Fibroblast of skin of left quadriceps (primary cell): ENCODE data around the gene FCHO1.

Experiments
- DNase-seq, 2 experiments: peaks; one replicate each; pipeline ENCODE4 v3.0.0-alpha.2; 2013; ENCODE audit warnings: low read depth in 2 of 2

FCHO1 gene

GRCh38 chr19:17831419-17831888, 80.2 kb downstream of the FCHO1 start:
- no peak for DNase-seq

GRCh38 chr19:17832443-17833208, 81.3 kb downstream of the FCHO1 start:
- DNase-seq: no peak

DNA sequence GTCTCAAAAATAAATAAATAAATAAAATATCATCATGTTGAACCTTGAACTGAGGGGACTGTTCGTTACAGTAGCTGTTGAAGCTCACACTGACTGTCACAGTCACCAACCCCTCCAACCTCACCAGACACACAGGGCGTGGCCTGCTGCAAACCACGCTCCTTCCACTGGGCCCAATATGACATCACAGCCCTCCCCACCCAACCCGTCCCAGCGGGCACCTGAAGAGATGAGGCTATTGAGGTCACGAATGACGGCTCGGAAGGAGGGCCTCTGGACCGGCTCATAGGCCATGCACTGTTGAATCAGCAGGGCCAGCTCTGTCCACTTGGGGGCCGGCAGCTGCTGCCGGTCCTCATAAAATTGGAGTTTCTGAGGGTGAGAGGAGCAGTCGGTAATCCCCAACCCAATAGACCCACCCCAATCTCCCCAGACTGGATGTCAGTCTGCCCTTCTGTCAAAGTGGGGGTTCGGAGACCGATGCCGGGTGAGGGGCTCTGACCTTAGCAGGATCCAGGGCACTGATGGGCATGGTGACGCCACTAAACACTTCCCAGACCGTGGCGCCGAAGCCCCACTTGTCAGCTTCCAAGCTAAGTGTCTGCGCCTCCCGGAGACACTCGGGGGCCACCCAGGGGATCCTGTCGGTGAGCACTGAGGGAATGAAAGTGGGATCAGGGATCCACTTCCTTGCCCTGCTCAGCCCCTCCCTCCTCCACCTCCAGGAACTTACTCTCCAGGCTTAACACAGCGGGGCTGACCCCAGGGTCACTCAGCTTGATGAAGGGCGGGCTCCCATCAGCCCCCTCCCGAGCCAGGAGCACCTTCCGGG, 83.3 kb downstream of the FCHO1 start:
- DNase-seq: no peak

DNA sequence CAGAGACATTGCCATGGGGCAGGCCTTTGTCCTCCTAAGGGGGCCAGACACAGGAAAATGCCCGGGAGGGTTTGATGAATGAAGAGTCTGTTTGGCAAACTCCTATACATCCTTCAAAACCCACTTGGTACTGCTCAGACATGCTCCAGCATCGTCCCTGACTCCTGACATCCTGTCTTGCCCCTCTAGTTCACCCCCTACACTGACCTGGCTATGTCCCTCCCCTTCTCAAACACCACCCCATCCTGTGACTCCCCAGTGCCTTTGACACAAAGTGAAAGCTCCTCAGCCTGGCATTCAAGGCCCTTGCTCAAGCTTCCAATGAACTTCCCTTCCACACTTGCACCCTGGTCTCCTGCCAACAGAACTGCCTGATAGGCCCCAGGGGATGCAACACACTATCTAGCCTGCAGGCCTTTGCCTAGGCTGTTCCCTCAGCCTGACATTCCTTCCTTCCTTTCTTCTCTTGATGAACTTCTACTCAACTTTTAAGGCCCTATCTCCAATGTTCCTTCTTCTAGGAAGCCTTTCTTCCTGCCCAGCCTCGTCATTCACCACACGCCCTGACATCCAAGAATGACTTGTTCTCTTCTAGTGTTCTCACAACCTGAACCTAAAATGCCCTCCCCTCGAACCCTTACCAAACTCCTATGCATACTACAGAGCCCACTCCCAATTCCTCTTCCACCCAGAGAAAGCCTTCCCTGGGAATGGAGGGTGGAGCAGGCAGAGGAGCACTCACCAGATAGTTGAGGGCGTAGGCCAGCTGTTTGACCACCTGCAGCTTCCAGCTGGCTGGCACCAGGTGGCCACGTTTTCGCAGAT, 84.1 kb downstream of the FCHO1 start:
- no peak for DNase-seq

DNA sequence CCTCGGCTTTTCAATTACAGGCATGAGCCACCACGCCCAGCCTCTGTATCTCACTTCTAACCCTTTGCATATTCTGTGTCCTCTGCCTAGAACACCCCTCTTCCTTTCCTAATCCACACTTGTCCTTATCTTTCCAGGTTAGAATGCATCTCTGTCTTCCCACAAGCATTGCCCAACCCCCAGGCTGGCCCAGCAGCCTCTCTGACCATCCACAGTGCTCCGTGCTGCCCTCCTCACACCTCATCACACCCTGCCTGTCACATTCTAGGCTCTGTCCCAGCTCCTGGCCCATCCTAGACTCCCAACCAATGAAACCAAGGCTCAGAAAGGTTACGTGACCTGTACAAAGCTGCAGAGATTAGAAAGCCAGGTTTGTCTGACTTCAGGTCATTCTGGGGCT, 85.3 kb downstream of the FCHO1 start:
- DNase-seq: no peak

DNA sequence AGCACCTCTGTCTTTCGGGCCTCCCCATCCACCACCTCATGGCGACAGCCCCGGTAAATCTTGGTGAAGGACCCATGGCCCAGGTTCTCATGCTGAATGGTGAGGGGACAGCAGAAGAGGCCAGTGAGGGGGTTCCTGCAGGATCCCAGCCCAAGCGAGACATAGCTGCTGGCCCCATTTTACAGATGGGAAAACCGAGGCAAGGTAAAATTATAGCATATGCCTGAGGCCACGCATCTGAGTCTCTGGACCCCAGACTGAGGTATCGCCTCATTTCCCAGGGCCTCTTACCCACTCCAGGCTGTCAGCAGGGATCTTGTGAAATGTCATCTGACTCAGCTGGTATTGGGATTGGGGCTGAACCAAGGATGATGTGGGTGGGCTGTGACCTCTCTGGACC, 86.7 kb downstream of the FCHO1 start:
- no peak for DNase-seq
